Naive thymus-derived CD4-positive, alpha-beta T cell (primary cell): ENCODE data around the gene PEF1. TPM values are rescaled to one million over a fixed set of nuclear protein-coding genes. Genes with fewer than 3 reads are reported as not detected.

Experiments
- ATAC-seq: fragments of 150-1000 bp; cut with Tn5 transposase; 2 replicates; pipeline ENCODE4 v1.10.0; 2021; ENCODE audit warnings: mild to moderate bottlenecking, moderate library complexity
- CTCF ChIA-PET: fragments of 350-600 bp; sonication (Branson Sonifier 250); formaldehyde crosslinking; loops from one replicate; lab custom pipeline; 2021; ENCODE audit warnings: antibody characterized with exemption; lab: Charles Lee
- POLR2A ChIA-PET: fragments of 350-600 bp; sonication (Branson Sonifier 250); formaldehyde crosslinking; loops from one replicate; lab custom pipeline; 2021; ENCODE audit warnings: antibody characterized with exemption, inconsistent platforms; lab: Charles Lee
- DNase-seq, 9 donors: peaks; one replicate each; pipeline versions ENCODE4 v3.0.0 to v3.0.0-alpha.2; 2020 to 2022; ENCODE audit warnings: mixed read lengths in 1 of 9
- H3K27ac ChIP-seq: one replicate; pipeline ENCODE4 v1.7.0; 2013; ENCODE audit warnings: mild to moderate bottlenecking, low read depth, low read length, moderate library complexity
- H3K27me3 ChIP-seq, 2 donors: one replicate each; pipeline ENCODE4 v1.7.0; 2013; ENCODE audit warnings: low read length in 2 of 2, mild to moderate bottlenecking in 2 of 2, moderate library complexity in 2 of 2; ENCODE audit not compliant: control insufficient read depth in 2 of 2, insufficient read depth in 2 of 2
- H3K36me3 ChIP-seq, 3 experiments: 1 replicate in 2 of 3; 2 replicates in 1 of 3; pipeline ENCODE4 v1.7.0; 2013; ENCODE audit warnings: low read length in 3 of 3, mild to moderate bottlenecking in 3 of 3, moderate library complexity in 1 of 3; ENCODE audit not compliant: insufficient read depth in 3 of 3, control insufficient read depth in 2 of 3
- H3K4me1 ChIP-seq, 2 donors: one replicate each; pipeline ENCODE4 v1.7.0; 2013; ENCODE audit warnings: low read length in 2 of 2, mild to moderate bottlenecking in 2 of 2, moderate library complexity in 1 of 2; ENCODE audit not compliant: control insufficient read depth in 2 of 2, insufficient read depth in 2 of 2
- H3K4me3 ChIP-seq: 2 replicates; pipeline ENCODE4 v1.7.0; 2013; ENCODE audit warnings: mild to moderate bottlenecking, low read length
- H3K9me3 ChIP-seq, 3 experiments: 1 replicate in 2 of 3; 2 replicates in 1 of 3; pipeline ENCODE4 v1.7.0; 2013; ENCODE audit warnings: low read length in 3 of 3; ENCODE audit not compliant: control insufficient read depth in 2 of 3
- H3K27ac Mint-ChIP-seq, 9 donors: one replicate each; pipeline ENCODE4 v1.8.0; 2020 to 2022; ENCODE audit warnings: mixed read lengths in 9 of 9, mild to moderate bottlenecking in 8 of 9, moderate library complexity in 5 of 9, inconsistent platforms in 2 of 9
- H3K27me3 Mint-ChIP-seq, 5 donors: one replicate each; pipeline ENCODE4 v1.8.0; 2021 to 2022; ENCODE audit warnings: mixed read lengths in 5 of 5, mild to moderate bottlenecking in 1 of 5
- H3K36me3 Mint-ChIP-seq, 5 donors: one replicate each; pipeline ENCODE4 v1.8.0; 2020 to 2022; ENCODE audit warnings: mixed read lengths in 5 of 5, mild to moderate bottlenecking in 3 of 5, inconsistent platforms in 1 of 5
- H3K4me1 Mint-ChIP-seq, 7 donors: one replicate each; pipeline ENCODE4 v1.8.0; 2020 to 2022; ENCODE audit warnings: mixed read lengths in 7 of 7, mild to moderate bottlenecking in 3 of 7, inconsistent platforms in 1 of 7
- H3K4me3 Mint-ChIP-seq, 10 donors: one replicate each; pipeline ENCODE4 v1.8.0; 2020 to 2022; ENCODE audit warnings: mild to moderate bottlenecking in 10 of 10, mixed read lengths in 10 of 10, moderate library complexity in 6 of 10, inconsistent platforms in 2 of 10
- H3K9me3 Mint-ChIP-seq, 11 donors: one replicate each; pipeline ENCODE4 v1.8.0; 2020 to 2022; ENCODE audit warnings: mixed read lengths in 11 of 11, mild to moderate bottlenecking in 4 of 11, inconsistent platforms in 1 of 11, moderate library complexity in 1 of 11
- intact Hi-C, 2 donors: fragments of 100-400 bp; cut with micrococcal nuclease; formaldehyde crosslinking; loops; one replicate each; pipeline ENCODE4 v1.15.1; 2023
- polyA plus RNA-seq, 2 donors: library from polyadenylated mRNA; unstranded; fragments of 300-500 nt; fragmentation: Illumina TruSeq; gene quantifications; one replicate each; pipeline ENCODE4 v1.2.3, GENCODE V29; 2021
- total RNA-seq, 6 experiments: library from RNA in 5 of 6; stranded (reverse) in 5 of 6; gene quantifications; 1 replicate in 5 of 6; 2 replicates in 1 of 6; pipeline ENCODE4 v1.2.3 and lab custom pipeline; 2021 to 2026

PEF1 gene
- total and polyA plus RNA-seq, 7 experiments from 2014 or later = 37.7 to 87.7 (median 45.5) TPM

DNA sequence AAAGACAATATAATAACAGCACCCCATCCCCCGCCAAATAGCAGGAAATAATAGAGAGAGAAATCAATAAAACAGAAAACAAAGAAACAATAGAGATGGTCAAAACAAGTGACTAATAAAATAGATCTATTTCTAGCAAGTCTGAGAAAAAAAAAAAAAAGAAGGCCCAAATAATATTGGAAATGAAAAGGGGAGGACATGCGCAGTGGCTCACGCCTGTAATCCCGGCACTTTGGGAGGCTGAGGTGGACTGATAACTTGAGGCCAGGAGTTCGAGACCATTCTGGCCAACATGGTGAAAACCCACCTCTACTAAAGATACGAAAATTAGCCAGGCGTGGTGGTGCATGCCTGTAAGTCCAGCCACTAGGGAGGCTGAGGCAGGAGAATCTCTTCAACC lies 45.7 kb downstream of the PEF1 start:
- Mint-ChIP-seq H3K4me3 (no peak overlapping the region), H3K27me3 (peaks cover 0 to 37% (median under 1%) of the 10 kb centered on the region in 5 donors), H3K4me1 (no peaks in the 10 kb centered on the region), H3K9me3 (no peaks in the 10 kb centered on the region), H3K27ac (peak overlapping the region in 1 of 9 donors; percentile 33), H3K36me3 (no peaks in the 10 kb centered on the region)
- ChIA-PET CTCF (no interaction called here), POLR2A (no interaction called here)
- Histone ChIP-seq H3K4me1 (no peaks in the 10 kb centered on the region), H3K27ac (no peak overlapping the region), H3K27me3 (no peaks in the 10 kb centered on the region), H3K9me3 (no peaks in the 10 kb centered on the region), H3K36me3 (no peaks in the 10 kb centered on the region), H3K4me3 (no peak overlapping the region)
- no peak for DNase-seq
- intact Hi-C loops = no loop called here
- no peak for ATAC-seq

DNA sequence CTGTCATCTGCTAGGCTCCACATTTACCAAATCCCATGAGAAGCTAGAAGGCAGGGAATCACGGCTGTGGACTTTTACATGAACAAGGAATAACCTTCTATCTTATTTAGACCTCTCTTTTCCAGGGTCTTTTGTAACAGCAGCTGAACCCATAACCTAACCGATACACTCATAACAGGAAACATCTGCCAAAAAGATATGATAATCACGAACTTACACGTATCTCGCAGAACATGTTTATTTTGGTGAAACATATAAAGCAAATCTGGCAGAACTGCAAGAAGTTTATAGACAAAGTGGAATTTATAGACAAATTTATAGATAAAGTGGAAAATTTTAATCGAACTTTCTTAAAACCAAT lies 48.0 kb downstream of the PEF1 start:
- no peak overlapping the region for H3K4me3 Mint-ChIP-seq
- H3K36me3 ChIP-seq = no peaks in the 10 kb centered on the region
- no peaks in the 10 kb centered on the region for H3K36me3 Mint-ChIP-seq
- no peaks in the 10 kb centered on the region for H3K27me3 ChIP-seq
- H3K9me3 ChIP-seq = no peaks in the 10 kb centered on the region
- H3K27ac ChIP-seq = no peak overlapping the region
- POLR2A ChIA-PET = no interaction called here
- intact Hi-C loops = no loop called here
- H3K4me1 ChIP-seq = no peaks in the 10 kb centered on the region
- H3K9me3 Mint-ChIP-seq = no peaks in the 10 kb centered on the region
- peaks cover 2 to 35% (median 11%) of the 10 kb centered on the region in 5 donors for H3K27me3 Mint-ChIP-seq
- CTCF ChIA-PET = no interaction called here
- no peak overlapping the region for H3K27ac Mint-ChIP-seq
- ATAC-seq (no peak), DNase-seq (no peak)
- H3K4me1 Mint-ChIP-seq = no peaks in the 10 kb centered on the region
- no peak overlapping the region for H3K4me3 ChIP-seq

DNA sequence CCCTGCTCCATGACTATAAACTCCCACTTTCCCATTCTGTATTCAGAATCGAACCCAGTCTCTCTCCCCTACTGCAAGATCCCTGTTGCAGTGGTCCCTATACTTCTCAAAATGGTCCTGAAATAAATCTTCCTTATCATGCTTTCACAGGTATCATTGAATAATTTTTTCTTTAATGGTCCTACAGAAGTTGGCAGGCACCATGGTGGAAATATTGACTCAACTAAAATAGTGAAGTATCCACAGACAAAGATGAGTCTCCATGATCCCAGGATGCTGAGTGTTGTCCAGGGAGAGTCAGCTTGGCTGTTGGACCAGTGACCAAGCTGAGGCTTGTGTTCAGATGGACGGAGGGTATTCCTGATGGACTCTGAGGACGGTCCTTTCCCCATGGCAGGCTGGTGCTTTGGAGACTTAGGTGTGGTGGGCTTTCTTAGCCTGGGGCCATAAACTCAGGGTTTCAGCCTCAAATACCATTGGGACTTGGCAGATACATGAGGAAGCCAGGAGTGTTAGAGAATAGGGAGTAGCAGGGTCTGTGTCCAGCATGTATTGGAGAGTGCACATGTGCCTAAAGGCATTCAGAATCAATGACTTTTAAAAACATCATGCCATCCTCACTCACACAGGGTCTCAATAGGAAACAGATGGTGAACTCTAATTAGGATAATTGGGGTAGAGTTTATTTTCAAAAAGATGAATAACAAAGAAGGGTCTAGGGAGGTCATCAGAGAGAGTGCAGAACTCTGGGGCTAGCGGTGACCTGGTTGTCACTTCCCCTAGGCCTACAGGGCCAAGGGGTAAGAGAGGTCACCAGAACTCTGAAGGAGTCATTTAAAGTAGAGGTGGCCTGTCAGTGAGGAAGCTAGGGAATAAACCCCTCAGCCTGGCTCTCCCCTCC lies 48.6 kb downstream of the PEF1 start:
- no peaks in the 10 kb centered on the region for H3K9me3 Mint-ChIP-seq
- no peaks in the 10 kb centered on the region for H3K4me1 ChIP-seq
- no peak overlapping the region for H3K4me3 Mint-ChIP-seq
- H3K36me3 Mint-ChIP-seq = no peaks in the 10 kb centered on the region
- H3K4me3 ChIP-seq = no peak overlapping the region
- H3K27me3 ChIP-seq = no peaks in the 10 kb centered on the region
- H3K27me3 Mint-ChIP-seq = peaks cover 8 to 37% (median 17%) of the 10 kb centered on the region in 5 donors
- no peak for ATAC-seq
- ChIA-PET POLR2A (no interaction called here), CTCF (no interaction called here)
- H3K27ac Mint-ChIP-seq = peak overlapping the region in 1 of 9 donors; percentile 14
- intact Hi-C loops = no loop called here
- H3K9me3 ChIP-seq = no peaks in the 10 kb centered on the region
- H3K36me3 ChIP-seq = no peaks in the 10 kb centered on the region
- no peak for DNase-seq
- H3K27ac ChIP-seq = no peak overlapping the region
- H3K4me1 Mint-ChIP-seq = no peaks in the 10 kb centered on the region

DNA sequence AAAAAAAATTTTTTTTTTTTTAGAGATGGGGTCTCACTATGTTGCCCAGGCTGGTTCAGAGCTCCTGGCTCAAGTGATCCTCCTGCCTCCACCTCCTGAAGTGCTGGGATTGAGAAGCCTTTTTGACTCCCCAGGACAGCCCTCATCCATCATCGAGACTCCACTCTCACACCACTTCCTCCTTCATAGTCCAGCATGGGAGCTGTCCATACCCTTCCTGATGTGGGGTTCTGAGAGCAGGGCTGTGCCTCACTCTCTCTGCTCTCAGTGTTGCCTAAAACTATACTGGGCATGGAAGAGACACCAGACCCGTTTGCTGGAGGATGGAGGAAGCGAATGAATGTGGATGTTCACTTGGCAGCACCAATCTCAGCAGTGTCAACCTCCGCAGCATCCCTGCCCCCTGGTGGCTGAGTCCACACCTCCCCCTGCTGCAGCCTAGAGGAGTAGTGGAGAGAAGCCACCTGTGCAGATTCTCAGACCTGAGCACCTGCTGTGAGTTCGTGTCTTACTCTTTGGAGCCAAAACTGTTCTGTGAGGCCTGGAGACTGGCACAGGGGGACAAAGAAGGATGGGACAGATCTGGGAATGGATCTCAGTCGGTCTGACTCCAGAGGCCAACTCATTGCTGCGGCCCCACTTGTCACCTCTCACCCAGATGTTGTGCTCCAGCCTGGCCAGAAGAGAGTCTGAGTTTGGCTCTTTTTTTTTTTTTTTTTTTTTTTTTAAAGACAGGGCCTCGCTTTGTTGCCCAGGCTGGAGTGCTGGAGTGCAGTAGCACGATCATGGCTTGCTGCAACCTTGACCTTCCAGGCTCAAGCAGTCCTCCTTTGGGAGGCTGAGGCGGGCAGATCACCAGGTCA lies 50.7 kb downstream of the PEF1 start:
- Histone ChIP-seq H3K4me3 (no peak overlapping the region), H3K27ac (no peak overlapping the region), H3K27me3 (no peaks in the 10 kb centered on the region), H3K4me1 (no peaks in the 10 kb centered on the region), H3K9me3 (no peaks in the 10 kb centered on the region), H3K36me3 (no peaks in the 10 kb centered on the region)
- intact Hi-C loops = loop anchor here in 1 of 2 donors (1.0 kb wide), 1 partner anchor 30 kb away; no protein-coding TSS in a partner anchor
- ChIA-PET CTCF (no interaction called here), POLR2A (no interaction called here)
- Mint-ChIP-seq H3K27me3 (peaks cover 14 to 40% (median 25%) of the 10 kb centered on the region in 5 donors), H3K4me1 (peaks cover 0 to 3% (median 0%) of the 10 kb centered on the region in 7 donors), H3K4me3 (no peak overlapping the region), H3K36me3 (no peaks in the 10 kb centered on the region), H3K27ac (no peak overlapping the region), H3K9me3 (no peaks in the 10 kb centered on the region)
- ATAC-seq = peak; percentile 90
- peak in 8 of 9 donors; percentile 31 to 58 (median 44) for DNase-seq

DNA sequence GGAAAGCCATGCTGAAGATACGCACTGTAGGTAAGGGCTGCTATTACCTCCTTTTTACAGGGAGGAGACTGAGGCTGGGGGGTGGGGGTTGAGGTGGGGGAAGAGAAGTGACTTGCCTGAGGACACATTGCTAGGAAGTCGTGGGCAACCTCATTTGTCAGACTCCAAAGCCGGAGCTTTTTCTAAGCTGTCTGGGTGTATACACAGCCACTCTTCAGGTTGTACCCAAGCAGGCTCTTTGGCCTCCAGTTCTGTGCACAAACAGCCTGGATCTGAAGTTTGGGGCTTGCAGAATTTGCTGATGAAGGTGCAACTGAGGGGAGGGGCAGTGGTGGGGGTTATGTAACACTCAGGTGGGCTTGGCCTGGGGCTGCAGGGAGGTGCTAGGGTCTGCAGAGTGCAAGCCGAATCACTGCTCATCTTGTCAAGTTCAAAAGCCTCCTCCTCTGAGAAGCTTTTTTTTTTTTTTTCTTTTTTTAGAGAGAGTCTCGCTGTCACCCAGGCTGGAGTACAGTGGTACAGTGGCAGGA lies 51.5 kb downstream of the PEF1 start:
- POLR2A ChIA-PET = no interaction called here
- H3K27ac Mint-ChIP-seq = no peak overlapping the region
- no peaks in the 10 kb centered on the region for H3K36me3 Mint-ChIP-seq
- CTCF ChIA-PET = no interaction called here
- H3K4me1 Mint-ChIP-seq = peaks cover 0 to 3% (median 0%) of the 10 kb centered on the region in 7 donors
- DNase-seq = no peak
- H3K27me3 Mint-ChIP-seq = peaks cover 16 to 36% (median 27%) of the 10 kb centered on the region in 5 donors
- H3K9me3 Mint-ChIP-seq = no peaks in the 10 kb centered on the region
- Histone ChIP-seq H3K4me1 (no peaks in the 10 kb centered on the region), H3K9me3 (no peaks in the 10 kb centered on the region), H3K4me3 (no peak overlapping the region), H3K36me3 (no peaks in the 10 kb centered on the region), H3K27ac (no peak overlapping the region), H3K27me3 (no peaks in the 10 kb centered on the region)
- intact Hi-C loops = no loop called here
- no peak overlapping the region for H3K4me3 Mint-ChIP-seq
- ATAC-seq = no peak

DNA sequence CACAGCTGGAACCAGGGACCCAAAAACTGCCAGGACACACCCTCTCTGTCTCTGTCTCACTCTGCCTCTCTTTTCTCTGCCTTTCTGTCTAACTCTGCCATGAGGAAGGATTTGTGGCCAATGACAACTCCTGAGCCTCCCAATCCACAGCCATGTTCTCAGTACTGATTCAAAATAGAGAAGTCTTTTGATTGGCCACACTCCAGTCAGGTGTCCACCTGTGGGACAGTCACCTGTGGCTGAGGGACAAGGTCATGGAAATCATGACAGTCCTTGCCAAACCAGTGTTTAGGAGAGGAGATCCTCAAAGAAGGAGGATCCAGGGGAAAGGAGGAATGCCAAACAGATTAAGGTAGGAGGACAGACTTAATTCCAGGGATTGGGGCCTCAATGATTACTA lies 52.5 kb downstream of the PEF1 start:
- ATAC-seq (no peak), DNase-seq (no peak)
- ChIA-PET POLR2A (no interaction called here), CTCF (no interaction called here)
- Mint-ChIP-seq H3K4me1 (peaks cover 0 to 6% (median 3%) of the 10 kb centered on the region in 7 donors), H3K9me3 (no peaks in the 10 kb centered on the region), H3K4me3 (no peak overlapping the region), H3K36me3 (no peaks in the 10 kb centered on the region), H3K27me3 (peaks cover 23 to 34% (median 34%) of the 10 kb centered on the region in 5 donors), H3K27ac (no peak overlapping the region)
- Histone ChIP-seq H3K4me1 (no peaks in the 10 kb centered on the region), H3K4me3 (no peak overlapping the region), H3K27me3 (no peaks in the 10 kb centered on the region), H3K27ac (no peak overlapping the region), H3K36me3 (no peaks in the 10 kb centered on the region), H3K9me3 (no peaks in the 10 kb centered on the region)
- intact Hi-C loops = no loop called here
